HepG2 (cell line): ENCODE measurements around the gene WWTR1. TPM values are rescaled to one million over a fixed set of nuclear protein-coding genes. Genes with fewer than 3 reads are reported as not detected.

Experiments used
- EHMT2 ChIP-seq: fragments of 200-600 bp; sonication (generic); IDR thresholded peaks from 2 replicates; pipeline ENCODE4 v1.7.0; 2017; ENCODE audit warnings: antibody characterized with exemption, low read depth, low read length, borderline replicate concordance
- HMGA1 ChIP-seq: sonication (generic); formaldehyde crosslinking; conservative IDR thresholded peaks from 2 replicates; pipeline ENCODE4 v1.4.0; 2020; ENCODE audit warnings: missing genetic modification reagents
- MIER2 ChIP-seq: IDR thresholded peaks from 2 replicates; pipeline ENCODE4 v1.6.1; 2016; ENCODE audit warnings: missing biosample characterization, missing genetic modification reagents
- NR3C1 ChIP-seq: sonication (generic); formaldehyde crosslinking; IDR thresholded peaks from 2 replicates; pipeline ENCODE4 v1.4.0; 2020; ENCODE audit warnings: missing genetic modification reagents
- RAD51 ChIP-seq: fragments of 450-650 bp; IDR thresholded peaks from 2 replicates; pipeline ENCODE4 v1.6.1; 2016; ENCODE audit warnings: borderline replicate concordance
- RXRA ChIP-seq: sonication (generic); formaldehyde crosslinking; IDR thresholded peaks from 2 replicates; pipeline ENCODE4 v1.5.1; 2020; ENCODE audit warnings: missing genetic modification reagents
- SIX4 ChIP-seq: sonication (generic); formaldehyde crosslinking; IDR thresholded peaks from 2 replicates; pipeline ENCODE4 v1.4.0; 2020; ENCODE audit warnings: missing genetic modification reagents
- ZBTB20 ChIP-seq: sonication (generic); formaldehyde crosslinking; IDR thresholded peaks from 2 replicates; pipeline ENCODE4 v1.8.1; 2023; ENCODE audit warnings: missing genetic modification reagents, low read depth, mild to moderate bottlenecking, borderline replicate concordance
- ZNF274 ChIP-seq: sonication (generic); formaldehyde crosslinking; IDR thresholded peaks from 2 replicates; pipeline ENCODE4 v1.5.1; 2020; ENCODE audit warnings: mild to moderate bottlenecking, missing genetic modification reagents
- ZNF3 ChIP-seq: IDR thresholded peaks from 2 replicates; pipeline ENCODE4 v1.7.0; 2017; ENCODE audit warnings: inconsistent platforms
- ZNF33A ChIP-seq: sonication (generic); formaldehyde crosslinking; IDR thresholded peaks from 2 replicates; pipeline ENCODE4 v1.5.1; 2020; ENCODE audit warnings: missing genetic modification reagents, mild to moderate bottlenecking, moderate library complexity, borderline replicate concordance
- ZNF382 ChIP-seq: sonication (generic); formaldehyde crosslinking; IDR thresholded peaks from 2 replicates; pipeline ENCODE4 v1.5.0; 2020; ENCODE audit warnings: missing genetic modification reagents, mild to moderate bottlenecking, borderline replicate concordance
- ZNF644 ChIP-seq: IDR thresholded peaks from 2 replicates; pipeline ENCODE4 v1.6.1; 2016; ENCODE audit warnings: low read depth
- ZNF720 ChIP-seq: sonication (generic); formaldehyde crosslinking; IDR thresholded peaks from 2 replicates; pipeline ENCODE4 v1.4.0; 2020; ENCODE audit warnings: missing genetic modification reagents
- polyA plus RNA-seq, 8 experiments: library from polyadenylated mRNA; depleted of rRNA in 3 of 8; stranded (reverse) in 7 of 8; unstranded in 1 of 8; fragments of >200 nt; fragmentation: Illumina TruSeq in 4 of 8; extraction: Trizol in 4 of 8; gene quantifications; 2 replicates each; pipeline versions ENCODE4 v1.2.1 to v1.2.3, GENCODE V29; 2011 to 2016; ENCODE audit warnings: low read depth in 4 of 8, missing spikeins in 1 of 8, mixed read lengths in 1 of 8; ENCODE audit not compliant: insufficient read depth in 1 of 8
- total RNA-seq, 5 experiments: library from RNA; depleted of rRNA; stranded (reverse); fragments of >200 nt; fragmentation: Illumina TruSeq; extraction: Trizol; gene quantifications; 2 replicates each; pipeline ENCODE4 v1.2.3, GENCODE V29; 2016; ENCODE audit warnings: low read depth in 1 of 5
- TF ChIP-seq, protein P1 (sequence below): sonication (generic); formaldehyde crosslinking; conservative IDR thresholded peaks from 2 replicates; pipeline ENCODE4 v1.8.0; 2022; ENCODE audit warnings: missing genetic modification reagents
- TF ChIP-seq, protein P2 (sequence below): sonication (generic); formaldehyde crosslinking; IDR thresholded peaks from 2 replicates; pipeline ENCODE4 v1.9.0; 2021; ENCODE audit warnings: missing genetic modification reagents, mild to moderate bottlenecking, borderline replicate concordance

Gene WWTR1
- total and polyA plus RNA-seq, 2 of the 13 experiments (the other 11 are each of a cell fraction or from before 2014, with no cell fraction given) = 19.7 to 139 TPM

DNA sequence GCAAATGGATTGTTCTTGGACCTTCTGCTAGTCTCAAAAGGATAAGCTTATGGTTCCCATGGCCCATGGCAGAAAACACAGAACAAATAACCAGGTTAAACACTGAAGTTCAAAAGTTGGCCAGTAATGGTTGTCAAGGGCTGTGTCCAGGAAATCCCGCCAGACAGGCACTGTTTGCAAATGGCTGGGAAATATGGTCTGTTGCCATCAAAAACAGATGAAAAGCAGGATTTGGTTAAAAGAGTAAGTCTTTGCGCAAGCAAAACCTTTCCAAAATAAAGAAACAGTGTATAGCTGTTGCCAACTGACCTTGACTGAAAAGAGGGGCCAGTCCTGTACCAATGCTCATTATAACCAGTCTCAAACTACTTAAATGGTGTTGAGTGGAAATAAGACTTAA is 58.6 kb downstream of the WWTR1 start (continued):
- TF ChIP-seq ZNF644 (CRISPR knock-in tag) = peak; percentile 99
- no peak for TF ChIP-seq RAD51
- peak; percentile 45; the same call in 1 of the 2 replicates for TF ChIP-seq MIER2 (CRISPR knock-in tag)
- TF ChIP-seq EHMT2 = peak; percentile 83
- TF ChIP-seq ZNF274 = no peak
- no peak for TF ChIP-seq ZNF33A (CRISPR knock-in tag)
- TF ChIP-seq HMGA1 = no peak
- no peak for TF ChIP-seq ZNF720 (CRISPR knock-in tag)
- TF ChIP-seq SIX4 = 0 out of 2 replicates have a peak, but pooled peaks have one; percentile 44
- TF ChIP-seq ZNF382 (CRISPR knock-in tag) = no peak
- no peak for TF ChIP-seq ZBTB20
- TF ChIP-seq, protein P1, sequence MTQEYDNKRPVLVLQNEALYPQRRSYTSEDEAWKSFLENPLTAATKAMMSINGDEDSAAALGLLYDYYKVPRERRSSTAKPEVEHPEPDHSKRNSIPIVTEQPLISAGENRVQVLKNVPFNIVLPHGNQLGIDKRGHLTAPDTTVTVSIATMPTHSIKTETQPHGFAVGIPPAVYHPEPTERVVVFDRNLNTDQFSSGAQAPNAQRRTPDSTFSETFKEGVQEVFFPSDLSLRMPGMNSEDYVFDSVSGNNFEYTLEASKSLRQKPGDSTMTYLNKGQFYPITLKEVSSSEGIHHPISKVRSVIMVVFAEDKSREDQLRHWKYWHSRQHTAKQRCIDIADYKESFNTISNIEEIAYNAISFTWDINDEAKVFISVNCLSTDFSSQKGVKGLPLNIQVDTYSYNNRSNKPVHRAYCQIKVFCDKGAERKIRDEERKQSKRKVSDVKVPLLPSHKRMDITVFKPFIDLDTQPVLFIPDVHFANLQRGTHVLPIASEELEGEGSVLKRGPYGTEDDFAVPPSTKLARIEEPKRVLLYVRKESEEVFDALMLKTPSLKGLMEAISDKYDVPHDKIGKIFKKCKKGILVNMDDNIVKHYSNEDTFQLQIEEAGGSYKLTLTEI = no peak
- TF ChIP-seq RXRA = peak; percentile 26; the same call in 1 of the 2 replicates
- TF ChIP-seq, protein P2, sequence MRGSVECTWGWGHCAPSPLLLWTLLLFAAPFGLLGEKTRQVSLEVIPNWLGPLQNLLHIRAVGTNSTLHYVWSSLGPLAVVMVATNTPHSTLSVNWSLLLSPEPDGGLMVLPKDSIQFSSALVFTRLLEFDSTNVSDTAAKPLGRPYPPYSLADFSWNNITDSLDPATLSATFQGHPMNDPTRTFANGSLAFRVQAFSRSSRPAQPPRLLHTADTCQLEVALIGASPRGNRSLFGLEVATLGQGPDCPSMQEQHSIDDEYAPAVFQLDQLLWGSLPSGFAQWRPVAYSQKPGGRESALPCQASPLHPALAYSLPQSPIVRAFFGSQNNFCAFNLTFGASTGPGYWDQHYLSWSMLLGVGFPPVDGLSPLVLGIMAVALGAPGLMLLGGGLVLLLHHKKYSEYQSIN (CRISPR knock-in tag) = no peak
- TF ChIP-seq ZNF3 (CRISPR knock-in tag) = no peak
- TF ChIP-seq NR3C1 = no peak
- TF ChIP-seq, all 625 proteins: peak for 73
